ENCODE data around the gene PEX16.
A peak's percentile ranks its signal among the peaks of the same experiment; 100 is the strongest.

Gene PEX16

GRCh38 chr11:45917623-45918330 lies at the start of gene PEX16:
PEX16 (minus strand) TSS chr11:45917877; CDS start chr11:45917811, 66 bp downstream.
- peak; percentile 95 for DNase-seq

GRCh38 chr11:45964911-45965389 lies 47.3 kb upstream of the PEX16 start:
- DNase-seq = no peak

- no peak for DNase-seq
Measured at GRCh38 chr11:45961751-45962240, 44.1 kb upstream of the PEX16 start.

- DNase-seq = no peak
Measured at GRCh38 chr11:45960387-45961095, 42.9 kb upstream of the PEX16 start.

GRCh38 chr11:45959851-45960250 lies 42.2 kb upstream of the PEX16 start:
- DNase-seq = no peak

GRCh38 chr11:45949992-45950407 lies 32.3 kb upstream of the PEX16 start:
- no peak for DNase-seq

GRCh38 chr11:45948356-45948755 lies 30.7 kb upstream of the PEX16 start:
- DNase-seq = no peak

GRCh38 chr11:45947885-45948284 lies 30.2 kb upstream of the PEX16 start:
- DNase-seq = no peak

- DNase-seq = no peak
Measured at GRCh38 chr11:45945397-45945999, 27.8 kb upstream of the PEX16 start.

GRCh38 chr11:45942381-45942780 lies 24.7 kb upstream of the PEX16 start:
- DNase-seq = no peak

- DNase-seq = no peak
Measured at GRCh38 chr11:45941285-45941684, 23.6 kb upstream of the PEX16 start.

- DNase-seq = no peak
Measured at GRCh38 chr11:45939836-45940235, 22.2 kb upstream of the PEX16 start.

GRCh38 chr11:45937916-45938315 lies 20.2 kb upstream of the PEX16 start:
- no peak for DNase-seq

- DNase-seq = no peak
Measured at GRCh38 chr11:45936511-45937054, 18.9 kb upstream of the PEX16 start.

- DNase-seq = no peak
Measured at GRCh38 chr11:45935349-45936064, 17.8 kb upstream of the PEX16 start.

GRCh38 chr11:45934580-45935318 lies 17.1 kb upstream of the PEX16 start:
- DNase-seq = no peak

GRCh38 chr11:45933846-45934579 lies 16.3 kb upstream of the PEX16 start:
- no peak for DNase-seq

GRCh38 chr11:45933131-45933831 lies 15.6 kb upstream of the PEX16 start:
- peak; percentile 28 for DNase-seq

- DNase-seq = no peak
Measured at GRCh38 chr11:45932217-45932616, 14.5 kb upstream of the PEX16 start.

GRCh38 chr11:45931739-45932138 lies 14.1 kb upstream of the PEX16 start:
- no peak for DNase-seq

Measured in SIG-M5 (cell line).